ELR (cell line): ENCODE data around the gene IQSEC1.
A peak's percentile ranks its signal among the peaks of the same experiment; 100 is the strongest.
"Not testable (repeated sequence)": the region's sequence is repeated elsewhere in the genome, so short reads cannot be mapped to it uniquely, and the experiment has no call there.

ENCODE experiments used
- DNase-seq: peaks from one replicate; pipeline ENCODE4 v3.0.0-alpha.2; 2015; ENCODE audit warnings: low read depth

The IQSEC1 gene

GRCh38 chr3:12893247-12893646 lies 180.0 kb downstream of the IQSEC1 start:
- DNase-seq, result no peak

- DNase-seq, result no peak
Observed at GRCh38 chr3:12892840-12893189, 180.4 kb downstream of the IQSEC1 start.

DNA sequence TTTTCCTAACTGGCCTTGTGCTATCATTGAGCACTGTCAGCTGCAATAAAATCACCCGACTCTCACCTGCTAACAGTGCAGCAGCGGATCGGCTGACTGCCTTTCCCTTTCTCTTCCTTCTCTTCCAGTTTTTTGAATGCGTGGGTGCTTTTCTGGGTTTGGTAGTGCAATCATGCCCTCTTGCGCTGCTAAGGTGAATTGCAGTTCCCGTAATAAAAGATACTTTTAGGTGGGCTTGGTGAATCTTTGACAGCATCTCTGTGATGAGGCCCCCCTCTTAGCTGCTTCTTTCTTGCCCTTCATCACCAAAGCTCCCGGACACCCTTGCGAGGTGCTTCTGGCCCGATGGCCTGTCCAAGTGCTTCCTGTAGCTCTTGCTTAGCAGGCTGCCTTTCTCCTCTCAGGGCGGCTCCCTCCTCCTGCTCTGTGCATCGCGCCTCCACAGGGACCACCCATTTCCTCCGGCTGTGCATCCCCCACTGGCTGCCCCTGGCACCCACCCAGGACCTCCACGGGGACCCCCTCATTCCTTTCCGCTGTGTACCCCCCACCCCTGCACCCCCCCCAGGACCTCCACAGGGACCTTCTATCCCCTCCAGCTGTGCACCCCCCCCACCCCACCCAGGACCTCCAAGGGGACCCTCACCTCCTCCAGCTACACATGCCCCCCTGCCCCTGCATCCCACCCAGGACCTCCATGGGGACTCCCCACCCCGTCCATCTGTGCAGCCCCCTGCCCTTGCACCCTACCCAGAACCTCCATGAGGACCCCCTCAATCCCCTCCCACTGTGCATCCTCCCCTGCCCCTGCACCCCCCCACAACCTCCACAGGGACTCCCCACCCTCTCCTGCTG lies 181.0 kb downstream of the IQSEC1 start:
- peak; percentile 73 for DNase-seq

- no peak for DNase-seq
Observed at GRCh38 chr3:12891391-12891984, 181.7 kb downstream of the IQSEC1 start.

- DNase-seq, result no peak
Observed at GRCh38 chr3:12890610-12891390, 182.4 kb downstream of the IQSEC1 start.

DNA sequence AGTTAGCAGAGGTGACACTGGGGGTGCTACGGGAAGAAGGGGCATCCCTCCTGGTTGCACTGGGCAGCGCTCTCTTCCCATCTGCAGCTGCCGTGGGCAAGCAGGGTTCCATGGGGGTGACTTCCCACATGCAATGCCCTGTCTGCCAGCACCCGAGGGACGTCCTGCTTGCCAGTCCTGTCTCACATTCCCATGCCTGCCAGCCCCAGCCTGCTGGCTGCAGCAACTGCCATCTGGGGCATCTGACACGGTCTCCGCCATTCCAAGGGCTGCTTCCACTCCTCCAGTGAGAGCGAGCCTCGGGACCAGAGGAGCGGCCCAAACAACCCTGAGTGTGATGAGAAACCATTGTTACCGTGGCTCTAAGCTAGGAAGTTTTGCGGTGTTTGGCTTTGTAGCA lies 186.5 kb downstream of the IQSEC1 start:
- no peak for DNase-seq

- DNase-seq, result no peak
Observed at GRCh38 chr3:12886106-12886679, 187.0 kb downstream of the IQSEC1 start.

- DNase-seq, result no peak
Observed at GRCh38 chr3:12885583-12885930, 187.7 kb downstream of the IQSEC1 start.

- no peak for DNase-seq
Observed at GRCh38 chr3:12884790-12885582, 188.2 kb downstream of the IQSEC1 start.

DNA sequence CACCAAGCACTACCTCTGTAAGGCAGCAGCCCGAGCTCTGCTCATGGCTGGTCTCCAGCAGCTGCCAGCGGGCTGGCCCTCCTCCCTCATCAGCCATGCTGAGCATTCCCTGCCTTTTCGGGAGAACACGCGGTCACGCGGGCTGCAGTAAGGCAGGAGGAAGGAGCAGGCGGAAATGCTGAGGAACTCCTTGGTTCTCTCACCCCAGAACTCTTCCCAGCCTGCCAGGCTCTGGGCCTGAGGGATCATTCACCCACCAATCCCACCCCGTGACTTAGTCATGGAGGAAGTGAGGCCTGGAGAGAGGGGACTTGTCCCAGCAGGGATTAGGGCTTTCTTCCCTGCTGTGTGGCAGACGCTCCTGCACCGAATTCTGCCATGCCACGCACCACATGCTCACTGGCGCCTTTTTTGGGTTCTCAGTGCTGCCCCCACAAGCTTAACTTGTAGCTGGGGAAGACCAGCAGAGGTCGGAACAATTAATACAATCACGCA lies 189.0 kb downstream of the IQSEC1 start:
- no peak for DNase-seq

DNA sequence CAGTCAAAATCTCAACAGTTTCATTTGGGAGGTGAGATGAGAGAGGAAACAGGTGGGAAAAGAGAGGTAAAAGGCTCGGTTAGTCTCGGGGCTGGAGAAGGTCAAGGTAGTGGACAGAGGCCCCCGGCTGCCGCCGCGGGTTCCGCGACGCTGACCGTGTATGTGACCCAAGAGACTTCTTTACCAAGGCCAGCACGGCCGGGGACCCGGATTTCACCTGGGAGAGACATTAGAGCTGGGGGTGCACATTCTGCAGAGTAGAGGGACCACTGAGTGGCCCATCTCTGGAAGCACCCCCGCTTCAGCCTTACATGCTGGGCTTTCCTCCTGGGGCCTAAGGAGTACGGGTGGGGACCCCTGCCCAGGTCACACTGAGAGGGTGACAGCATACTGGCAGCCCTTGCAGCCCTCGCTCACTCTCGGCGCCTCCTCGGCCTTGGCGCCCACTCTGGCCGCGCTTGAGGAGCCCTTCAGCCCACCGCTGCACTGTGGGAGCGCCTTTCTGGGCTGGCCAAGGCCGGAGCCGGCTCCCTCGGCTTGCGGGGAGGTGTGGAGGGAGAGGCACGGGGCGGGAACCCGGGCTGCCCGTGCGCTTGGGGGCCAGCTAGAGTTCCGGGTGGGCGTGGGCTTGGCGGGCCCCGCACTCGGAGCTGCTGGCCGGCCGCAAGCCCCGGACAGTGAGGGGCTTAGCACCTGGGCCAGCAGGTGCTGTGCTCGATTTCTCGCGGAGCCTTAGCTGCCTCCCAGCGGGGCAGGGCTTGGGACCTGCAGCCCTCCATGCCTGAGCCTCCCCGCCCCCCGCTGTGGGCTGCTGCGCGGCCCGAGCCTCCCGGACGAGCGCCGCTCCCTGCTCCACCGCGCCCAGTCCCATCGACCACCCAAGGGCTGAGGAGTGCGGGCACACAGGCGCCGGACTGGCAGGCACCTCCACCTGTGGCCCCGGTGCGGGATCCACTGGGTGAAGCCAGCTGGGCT lies 190.6 kb downstream of the IQSEC1 start:
- no peak for DNase-seq

- DNase-seq, result not testable (repeated sequence)
Observed at GRCh38 chr3:12881858-12882257, 191.4 kb downstream of the IQSEC1 start.

DNA sequence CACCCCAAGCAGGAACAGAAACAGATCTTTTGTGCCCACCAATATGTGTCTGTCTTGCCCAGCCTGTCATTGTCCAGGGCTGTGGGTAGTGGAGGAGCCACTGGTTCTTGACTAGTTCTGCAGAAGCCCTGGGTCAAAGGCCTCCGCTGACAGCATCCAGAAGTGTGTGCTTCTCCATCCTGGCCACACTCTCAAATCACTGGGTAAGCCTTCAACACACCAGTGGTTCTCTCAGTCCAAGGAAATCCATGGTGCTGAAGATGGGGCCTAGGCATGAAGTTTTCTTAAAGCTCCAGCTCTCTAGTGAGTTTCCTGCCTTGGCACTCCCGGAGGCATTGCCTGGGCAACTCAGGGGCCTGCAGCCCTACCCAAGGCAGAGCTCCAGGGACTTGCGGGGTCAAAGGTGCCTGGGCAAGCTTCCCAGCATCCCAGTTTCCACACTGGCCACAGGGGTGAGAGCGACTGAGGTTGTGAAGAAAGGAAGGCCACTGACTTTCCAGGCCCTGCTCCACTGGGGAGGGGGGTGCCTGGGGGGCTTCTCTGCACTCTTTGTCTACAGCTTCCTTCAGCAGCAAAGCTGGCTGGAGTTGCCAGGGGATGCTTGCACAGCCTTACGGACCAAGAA lies 193.9 kb downstream of the IQSEC1 start:
- no peak for DNase-seq

- not testable (repeated sequence) for DNase-seq
Observed at GRCh38 chr3:12878758-12879157, 194.5 kb downstream of the IQSEC1 start.

GRCh38 chr3:12878141-12878574 lies 195.1 kb downstream of the IQSEC1 start:
- no peak for DNase-seq

- no peak for DNase-seq
Observed at GRCh38 chr3:12877040-12877439, 196.2 kb downstream of the IQSEC1 start.

- DNase-seq, result peak; percentile 40
Observed at GRCh38 chr3:12875857-12876836, 197.1 kb downstream of the IQSEC1 start.

- no peak for DNase-seq
Observed at GRCh38 chr3:12871404-12871983, 201.7 kb downstream of the IQSEC1 start.
